Activated naive CD4-positive, alpha-beta T cell treated with anti-CD3 and anti-CD28 coated beads for 36 hours (primary cell): Measurements from ENCODE around the gene ARHGAP28. TPM values are rescaled to one million over a fixed set of nuclear protein-coding genes. Genes with fewer than 3 reads are reported as not detected.

ENCODE experiments used
- CTCF ChIA-PET: fragments of 350-600 bp; sonication (Branson Sonifier 250); formaldehyde crosslinking; loops from one replicate; lab custom pipeline; 2021; ENCODE audit warnings: antibody characterized with exemption; lab: Charles Lee
- DNase-seq: peaks from one replicate; pipeline ENCODE4 v3.0.0-alpha.2; 2020
- H3K27ac Mint-ChIP-seq: one replicate; pipeline ENCODE4 v1.8.0; 2021; ENCODE audit warnings: mild to moderate bottlenecking, mixed read lengths
- H3K27me3 Mint-ChIP-seq: one replicate; pipeline ENCODE4 v1.8.0; 2021; ENCODE audit warnings: low read depth, mixed read lengths
- H3K36me3 Mint-ChIP-seq: one replicate; pipeline ENCODE4 v1.8.0; 2021; ENCODE audit warnings: low read depth, mixed read lengths
- H3K4me1 Mint-ChIP-seq: one replicate; pipeline ENCODE4 v1.8.0; 2021; ENCODE audit warnings: low read depth, mixed read lengths
- H3K4me3 Mint-ChIP-seq: one replicate; pipeline ENCODE4 v1.8.0; 2021; ENCODE audit warnings: mild to moderate bottlenecking, moderate library complexity, mixed read lengths
- H3K9me3 Mint-ChIP-seq: one replicate; pipeline ENCODE4 v1.8.0; 2021; ENCODE audit warnings: mixed read lengths
- intact Hi-C: fragments of 100-400 bp; cut with micrococcal nuclease; formaldehyde crosslinking; loops from one replicate; pipeline ENCODE4 v1.15.1; 2023
- total RNA-seq, 2 experiments: library from RNA; stranded (reverse); gene quantifications; one replicate each; pipeline ENCODE4 v1.2.3, GENCODE V29; 2021

Gene ARHGAP28
- total RNA-seq, 2 experiments from 2014 or later, result not detected

DNA sequence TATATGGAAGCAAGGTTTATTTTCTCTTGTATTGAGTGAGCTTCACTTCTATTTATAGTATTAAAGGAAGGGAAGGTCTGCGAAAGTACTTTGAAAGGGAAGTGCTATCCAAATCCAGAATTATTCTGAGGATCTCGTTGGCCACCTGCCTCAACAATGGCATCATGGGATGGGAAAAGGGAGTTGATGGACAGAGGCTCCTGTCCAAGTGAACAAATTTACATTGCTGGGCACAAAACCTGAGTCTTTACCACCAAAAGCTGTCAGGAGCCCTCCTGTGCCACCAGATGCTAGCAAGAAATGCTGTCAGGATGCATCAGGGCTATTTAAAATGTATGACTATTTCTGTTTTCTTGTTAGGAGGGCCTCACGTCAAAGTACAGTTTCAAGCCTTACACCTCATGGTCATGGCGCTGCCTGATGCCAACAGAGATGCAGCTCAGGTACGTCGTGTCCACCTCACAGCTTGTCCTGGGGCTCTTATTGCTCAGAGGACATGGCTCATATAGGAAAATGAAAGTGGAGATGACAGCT is 157.3 kb downstream of the ARHGAP28 start:
- intact Hi-C loops, result loop anchor here (1.0 to 2.0 kb wide), 2 partner anchors 344 to 1008 kb away; no protein-coding TSS in a partner anchor

DNA sequence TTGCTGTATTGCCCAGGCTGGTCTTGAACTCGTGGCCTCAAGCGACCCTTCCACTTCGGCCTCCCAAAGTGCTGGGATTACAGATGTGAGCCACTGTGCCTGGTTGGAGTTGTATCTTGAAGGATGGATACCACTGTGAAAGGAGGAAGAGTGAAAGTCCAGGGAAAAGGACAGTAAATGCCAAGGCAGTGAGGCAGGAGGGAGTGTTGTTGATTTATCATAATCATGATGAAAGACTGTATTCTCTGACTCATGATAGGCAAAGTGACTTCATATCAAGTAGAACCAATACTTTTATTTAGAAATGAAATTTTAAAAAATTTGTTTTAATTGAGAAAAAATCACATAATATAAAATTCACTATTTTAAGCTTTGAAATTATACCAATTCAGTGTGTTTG is 162.3 kb downstream of the ARHGAP28 start:
- CTCF ChIA-PET, result no interaction called here
- no peaks in the 10 kb centered on the region for H3K36me3 Mint-ChIP-seq
- peaks cover 2% of the 10 kb centered on the region for H3K27me3 Mint-ChIP-seq
- no peak for DNase-seq
- intact Hi-C loops, result no loop called here
- no peak overlapping the region for H3K27ac Mint-ChIP-seq
- H3K4me1 Mint-ChIP-seq, result no peaks in the 10 kb centered on the region
- H3K4me3 Mint-ChIP-seq, result no peak overlapping the region
- H3K9me3 Mint-ChIP-seq, result no peaks in the 10 kb centered on the region

More for the DNA sequence above, 157.3 kb downstream of the ARHGAP28 start:
- Mint-ChIP-seq H3K27me3 (no peaks in the 10 kb centered on the region), H3K36me3 (no peaks in the 10 kb centered on the region), H3K9me3 (no peaks in the 10 kb centered on the region), H3K4me3 (no peak overlapping the region), H3K27ac (no peak overlapping the region), H3K4me1 (no peaks in the 10 kb centered on the region)
- CTCF ChIA-PET, result interaction anchor here (0.6 to 2.8 kb wide), 2 partner anchors 344 to 608 kb away, joined by 3 to 9 read pairs; no protein-coding TSS in a partner anchor
- DNase-seq, result no peak

DNA sequence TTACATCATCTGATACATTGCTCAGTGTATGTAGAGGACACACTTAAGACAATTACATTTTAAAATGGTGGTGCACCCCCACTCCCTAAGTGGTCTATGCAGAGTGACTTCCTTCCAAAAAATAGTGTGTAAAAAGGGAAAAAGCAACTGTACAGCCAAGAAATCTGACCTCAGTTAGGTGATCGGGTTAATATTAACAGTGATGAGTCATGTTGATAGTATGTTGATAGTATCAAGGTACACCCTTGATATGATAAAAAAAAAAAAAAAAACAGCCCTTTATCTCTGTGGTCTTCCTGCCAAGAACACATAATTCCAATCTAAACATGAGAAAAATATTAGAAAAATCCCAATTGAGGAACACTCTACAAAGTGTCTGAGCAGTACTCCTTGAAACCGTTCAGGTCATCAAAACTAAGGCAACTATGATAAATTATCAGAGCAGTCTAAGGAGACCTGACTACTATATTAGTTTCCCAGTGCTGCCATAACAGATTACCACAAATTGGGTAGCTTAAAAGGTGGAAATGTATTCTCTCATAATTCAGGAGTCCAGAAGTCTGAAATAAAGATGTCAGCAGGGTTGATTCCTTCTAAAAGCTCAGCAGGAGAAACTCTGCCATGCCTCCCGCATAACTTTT is 171.9 kb downstream of the ARHGAP28 start:
- DNase-seq, result no peak
- no peak overlapping the region for H3K4me3 Mint-ChIP-seq
- no peaks in the 10 kb centered on the region for H3K36me3 Mint-ChIP-seq
- H3K27ac Mint-ChIP-seq, result no peak overlapping the region
- CTCF ChIA-PET, result no interaction called here
- peaks cover 10% of the 10 kb centered on the region for H3K9me3 Mint-ChIP-seq
- no peaks in the 10 kb centered on the region for H3K27me3 Mint-ChIP-seq
- intact Hi-C loops, result no loop called here
- H3K4me1 Mint-ChIP-seq, result no peaks in the 10 kb centered on the region

DNA sequence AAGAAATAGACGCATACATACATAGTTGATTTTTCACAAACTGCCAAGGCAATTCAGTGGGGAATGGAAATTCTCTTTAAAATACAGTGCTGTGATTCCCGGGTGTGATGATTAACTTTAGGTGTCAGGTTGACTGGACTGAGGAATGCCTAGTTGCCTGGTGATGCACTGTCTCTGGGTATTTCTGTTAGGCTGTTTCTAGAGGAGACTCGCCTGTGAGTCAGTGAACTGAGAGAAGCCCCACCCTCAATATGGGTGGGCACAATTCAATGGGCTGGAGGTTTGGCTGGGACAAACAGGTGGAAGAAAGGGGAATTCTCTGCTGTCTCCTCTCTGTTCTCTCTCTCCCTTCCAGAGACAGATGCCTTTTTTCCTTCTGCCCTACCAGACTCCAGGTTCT is 187.6 kb downstream of the ARHGAP28 start:
- intact Hi-C loops, result loop anchor here (10.0 kb wide), 1 partner anchor 648 kb away; the partner anchor contains the start of gene PTPRM
- no peak for DNase-seq
- no peak overlapping the region for H3K4me3 Mint-ChIP-seq
- peaks cover 2% of the 10 kb centered on the region for H3K9me3 Mint-ChIP-seq
- peaks cover 7% of the 10 kb centered on the region for H3K27me3 Mint-ChIP-seq
- H3K27ac Mint-ChIP-seq, result no peak overlapping the region
- H3K36me3 Mint-ChIP-seq, result no peaks in the 10 kb centered on the region
- CTCF ChIA-PET, result no interaction called here
- H3K4me1 Mint-ChIP-seq, result no peaks in the 10 kb centered on the region

DNA sequence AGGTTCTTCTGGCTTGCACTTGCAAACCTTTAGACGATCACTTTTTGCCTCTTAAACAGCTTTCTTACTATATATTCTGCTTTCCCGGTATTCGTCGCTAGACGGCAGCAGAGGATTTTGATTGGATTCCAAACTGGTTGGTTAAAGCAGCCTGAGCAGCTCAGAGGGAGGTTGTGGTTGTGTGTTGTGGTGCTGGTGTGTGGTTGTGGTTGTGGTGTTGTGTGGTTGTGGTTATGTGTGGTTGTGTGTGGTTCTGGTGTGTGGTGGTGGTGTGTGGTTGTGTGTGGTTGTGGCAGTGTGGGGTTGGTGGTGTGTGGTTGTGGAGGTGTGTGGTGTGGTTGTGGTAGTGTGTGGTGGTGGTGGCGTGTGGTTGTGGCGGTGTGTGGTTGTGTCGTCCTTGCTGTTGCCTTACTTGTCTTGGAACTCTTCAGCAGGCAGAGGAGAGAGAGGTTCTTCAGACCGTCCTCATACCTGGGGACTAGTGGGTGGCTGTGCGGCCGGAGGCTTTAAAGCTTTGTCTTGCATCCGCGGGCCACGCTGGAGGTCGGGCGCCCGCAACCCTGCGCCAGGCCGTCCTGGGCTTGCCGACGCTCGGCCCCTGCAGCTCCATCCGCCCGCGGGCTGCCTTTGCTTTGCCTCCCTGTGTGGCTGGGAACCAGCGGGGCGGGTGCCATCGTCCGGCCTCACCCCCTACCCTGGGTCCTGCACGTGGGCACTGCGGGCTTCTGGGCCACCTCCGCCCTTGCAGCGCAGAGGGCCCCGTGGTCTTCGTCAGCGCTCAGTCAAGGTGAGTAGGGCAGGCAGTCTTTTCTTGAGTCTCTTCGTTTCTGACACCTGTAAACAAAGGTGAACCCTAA is 190.8 kb downstream of the ARHGAP28 start:
- Mint-ChIP-seq H3K27ac (no peak overlapping the region), H3K4me1 (no peaks in the 10 kb centered on the region), H3K36me3 (no peaks in the 10 kb centered on the region), H3K9me3 (peaks cover 2% of the 10 kb centered on the region), H3K27me3 (peaks cover 7% of the 10 kb centered on the region), H3K4me3 (no peak overlapping the region)
- DNase-seq, result peak; percentile 59
- CTCF ChIA-PET, result interaction anchor here (0.6 to 1.4 kb wide), 4 partner anchors 57 to 1401 kb away, joined by 3 to 5 read pairs (median 4); no protein-coding TSS in a partner anchor
- intact Hi-C loops, result loop anchor here (5.0 to 10.0 kb wide), 2 partner anchors 102 to 254 kb away; no protein-coding TSS in a partner anchor

DNA sequence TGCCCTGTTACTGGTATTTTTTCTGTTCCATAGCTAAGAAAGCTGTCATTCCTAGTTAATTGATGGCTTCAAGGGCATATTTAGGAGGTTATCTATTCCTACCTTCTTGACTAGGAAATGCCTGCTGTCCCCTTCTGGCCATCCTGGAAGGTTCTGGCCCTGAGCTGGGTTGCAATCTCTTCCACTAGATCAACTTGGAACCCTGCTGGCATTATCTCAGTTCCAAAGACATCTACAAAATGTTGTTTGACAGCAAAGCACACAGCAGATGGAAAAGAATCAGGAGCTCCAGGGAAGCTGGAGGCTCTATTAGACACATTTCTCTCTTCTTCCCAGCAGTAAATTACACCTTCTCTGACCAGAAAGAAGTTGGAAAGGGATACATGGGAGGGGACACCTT is 192.1 kb downstream of the ARHGAP28 start:
- DNase-seq, result no peak
- peaks cover 5% of the 10 kb centered on the region for H3K27me3 Mint-ChIP-seq
- H3K9me3 Mint-ChIP-seq, result peaks cover 2% of the 10 kb centered on the region
- H3K4me3 Mint-ChIP-seq, result no peak overlapping the region
- no peaks in the 10 kb centered on the region for H3K36me3 Mint-ChIP-seq
- intact Hi-C loops, result loop anchor here (5.0 to 10.0 kb wide), 2 partner anchors 101 to 253 kb away; no protein-coding TSS in a partner anchor
- CTCF ChIA-PET, result no interaction called here
- no peak overlapping the region for H3K27ac Mint-ChIP-seq
- H3K4me1 Mint-ChIP-seq, result no peaks in the 10 kb centered on the region

DNA sequence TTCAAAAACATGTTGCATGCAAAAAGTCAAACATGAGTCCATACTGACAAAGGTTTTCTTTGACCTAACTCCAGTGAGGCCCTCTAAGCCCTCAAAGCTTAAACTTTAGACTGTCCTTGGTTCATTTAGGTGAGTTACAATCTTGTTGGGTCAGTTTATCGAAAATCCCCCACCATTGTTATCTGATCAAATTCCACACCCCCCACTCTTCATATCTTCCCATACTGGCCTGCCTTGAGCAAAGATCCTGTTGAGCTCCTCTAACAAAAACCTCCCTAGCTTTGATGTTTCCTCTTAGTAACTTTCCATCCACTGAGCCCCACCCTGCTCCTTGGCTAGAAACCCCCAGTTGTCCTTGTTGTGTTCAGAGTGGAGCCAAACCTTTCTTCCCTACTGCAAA is 193.7 kb downstream of the ARHGAP28 start:
- Mint-ChIP-seq H3K4me3 (no peak overlapping the region), H3K27me3 (peaks cover 3% of the 10 kb centered on the region), H3K9me3 (peaks cover 2% of the 10 kb centered on the region), H3K27ac (no peak overlapping the region), H3K36me3 (no peaks in the 10 kb centered on the region), H3K4me1 (no peaks in the 10 kb centered on the region)
- CTCF ChIA-PET, result interaction anchor here (0.6 kb wide), 1 partner anchor 12 kb away, joined by 3 read pairs; no protein-coding TSS in a partner anchor
- intact Hi-C loops, result loop anchor here (5.0 to 10.0 kb wide), 2 partner anchors 99 to 252 kb away; no protein-coding TSS in a partner anchor
- DNase-seq, result no peak

DNA sequence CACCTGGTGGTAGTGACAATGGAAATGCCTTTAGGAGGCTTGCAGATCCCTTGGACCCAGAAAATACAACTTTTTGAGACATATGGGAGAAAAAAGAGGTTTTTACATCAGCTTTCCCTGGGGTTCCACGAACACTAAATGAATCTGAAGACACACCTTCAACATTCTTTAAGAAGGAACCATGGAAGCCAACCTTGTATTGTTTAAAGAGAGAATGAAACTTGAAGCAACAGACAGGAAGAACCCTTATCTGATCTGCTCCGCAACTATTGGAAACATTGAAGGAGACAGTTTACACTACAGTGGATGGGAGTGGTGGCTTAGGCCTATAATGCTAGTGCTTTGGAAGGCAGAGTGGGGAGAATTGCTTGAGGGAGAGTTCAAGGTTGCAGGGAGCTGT is 197.6 kb downstream of the ARHGAP28 start:
- Mint-ChIP-seq H3K4me1 (no peaks in the 10 kb centered on the region), H3K4me3 (no peak overlapping the region), H3K36me3 (no peaks in the 10 kb centered on the region), H3K27ac (no peak overlapping the region), H3K9me3 (no peaks in the 10 kb centered on the region), H3K27me3 (no peaks in the 10 kb centered on the region)
- no peak for DNase-seq
- CTCF ChIA-PET, result interaction anchor here (0.5 kb wide), 1 partner anchor 350 kb away, joined by 5 read pairs; no protein-coding TSS in a partner anchor
- intact Hi-C loops, result loop anchor here (10.0 kb wide), 1 partner anchor 248 kb away; no protein-coding TSS in a partner anchor

DNA sequence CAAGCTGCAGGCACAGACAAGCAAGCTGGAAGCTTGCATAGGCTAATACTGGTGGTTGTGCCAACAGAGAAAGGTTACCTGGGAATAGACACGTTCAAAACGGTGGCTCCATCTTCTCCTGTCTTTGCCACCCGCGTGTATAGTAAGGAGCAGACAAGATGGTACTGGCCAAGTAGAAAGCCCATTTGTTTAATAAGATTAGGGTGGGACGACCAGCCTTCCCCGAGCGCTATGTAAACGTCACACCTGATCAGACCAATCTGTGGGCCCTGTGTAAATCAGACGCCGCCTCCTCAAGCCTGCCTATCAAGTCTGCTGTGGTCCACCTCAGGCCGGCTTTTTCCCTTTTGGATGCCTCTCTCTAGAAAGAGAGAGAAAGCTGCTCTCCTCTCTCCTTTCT is 198.8 kb downstream of the ARHGAP28 start:
- DNase-seq, result no peak
- intact Hi-C loops, result loop anchor here (10.0 kb wide), 1 partner anchor 246 kb away; no protein-coding TSS in a partner anchor
- no peaks in the 10 kb centered on the region for H3K4me1 Mint-ChIP-seq
- no peak overlapping the region for H3K27ac Mint-ChIP-seq
- H3K36me3 Mint-ChIP-seq, result no peaks in the 10 kb centered on the region
- no peaks in the 10 kb centered on the region for H3K27me3 Mint-ChIP-seq
- no peaks in the 10 kb centered on the region for H3K9me3 Mint-ChIP-seq
- CTCF ChIA-PET, result no interaction called here
- no peak overlapping the region for H3K4me3 Mint-ChIP-seq

DNA sequence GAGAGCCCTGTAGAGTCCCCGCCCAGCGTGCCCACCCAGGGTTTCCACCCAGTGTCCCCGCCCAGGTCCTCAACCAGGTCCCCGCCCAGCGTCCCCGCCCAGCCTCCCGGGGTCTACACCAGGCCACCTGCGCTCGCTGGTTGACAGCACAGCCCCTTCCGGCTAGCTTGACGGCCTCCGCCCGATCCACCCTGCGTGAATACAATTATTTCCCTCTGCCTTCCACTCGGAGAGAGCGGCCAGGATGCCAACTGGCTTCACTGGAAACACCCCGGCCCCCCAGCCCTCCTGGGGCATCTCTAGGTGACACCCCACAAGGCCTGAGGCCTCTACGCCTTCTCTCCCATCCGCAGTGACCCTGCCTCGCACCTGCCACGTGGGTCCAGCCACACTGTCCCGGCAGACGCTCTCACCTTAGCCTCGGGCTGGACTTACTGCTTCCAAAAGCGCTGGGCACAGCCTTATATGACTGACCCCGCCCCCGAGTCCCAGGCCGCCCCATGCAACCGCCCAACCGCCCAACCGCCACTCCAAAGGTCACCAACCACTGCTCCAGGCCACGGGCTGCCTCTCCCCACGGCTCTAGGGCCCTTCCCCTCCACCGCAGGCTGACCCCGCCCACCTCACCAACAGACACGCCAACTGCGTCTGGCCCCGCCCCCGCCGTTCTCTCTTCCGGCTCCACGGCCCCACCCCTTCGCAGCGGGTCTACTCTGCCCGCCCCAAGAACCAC is 200.0 kb downstream of the ARHGAP28 start:
- no peak overlapping the region for H3K4me3 Mint-ChIP-seq
- intact Hi-C loops, result loop anchor here (10.0 kb wide), 1 partner anchor 245 kb away; no protein-coding TSS in a partner anchor
- CTCF ChIA-PET, result no interaction called here
- no peaks in the 10 kb centered on the region for H3K36me3 Mint-ChIP-seq
- no peaks in the 10 kb centered on the region for H3K9me3 Mint-ChIP-seq
- no peaks in the 10 kb centered on the region for H3K27me3 Mint-ChIP-seq
- DNase-seq, result no peak
- H3K4me1 Mint-ChIP-seq, result no peaks in the 10 kb centered on the region
- no peak overlapping the region for H3K27ac Mint-ChIP-seq

DNA sequence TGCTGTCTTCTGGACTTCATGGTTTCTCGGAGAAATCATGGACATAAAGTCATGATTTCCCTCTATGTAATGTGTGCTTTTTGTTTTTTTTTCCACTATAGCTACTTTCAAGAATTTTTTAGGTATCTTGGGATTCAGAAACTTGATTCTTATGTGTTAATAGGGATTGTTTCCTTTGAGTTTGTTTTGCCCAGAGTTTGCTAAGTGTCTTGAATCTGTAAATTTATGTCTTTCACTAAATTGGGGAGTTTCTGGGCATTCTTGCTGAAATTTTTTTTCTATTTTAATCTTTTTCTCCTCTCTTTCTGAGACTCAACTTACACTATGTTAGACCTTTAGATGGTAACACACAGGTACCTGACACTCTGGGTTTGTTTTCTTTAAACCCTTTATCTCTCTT is 205.3 kb downstream of the ARHGAP28 start:
- intact Hi-C loops, result no loop called here
- H3K4me1 Mint-ChIP-seq, result no peaks in the 10 kb centered on the region
- DNase-seq, result no peak
- H3K27ac Mint-ChIP-seq, result no peak overlapping the region
- peaks cover 11% of the 10 kb centered on the region for H3K27me3 Mint-ChIP-seq
- H3K9me3 Mint-ChIP-seq, result no peaks in the 10 kb centered on the region
- H3K4me3 Mint-ChIP-seq, result no peak overlapping the region
- H3K36me3 Mint-ChIP-seq, result no peaks in the 10 kb centered on the region
- CTCF ChIA-PET, result no interaction called here
